GM04503 (cell line): ENCODE measurements around the gene GP9.
"Not testable (repeated sequence)": the region's sequence is repeated elsewhere in the genome, so short reads cannot be mapped to it uniquely, and the experiment has no call there.

ENCODE experiments used
- DNase-seq: peaks from one replicate; pipeline ENCODE4 v3.0.0-alpha.2; 2012; ENCODE audit warnings: low read depth

Gene GP9

DNA sequence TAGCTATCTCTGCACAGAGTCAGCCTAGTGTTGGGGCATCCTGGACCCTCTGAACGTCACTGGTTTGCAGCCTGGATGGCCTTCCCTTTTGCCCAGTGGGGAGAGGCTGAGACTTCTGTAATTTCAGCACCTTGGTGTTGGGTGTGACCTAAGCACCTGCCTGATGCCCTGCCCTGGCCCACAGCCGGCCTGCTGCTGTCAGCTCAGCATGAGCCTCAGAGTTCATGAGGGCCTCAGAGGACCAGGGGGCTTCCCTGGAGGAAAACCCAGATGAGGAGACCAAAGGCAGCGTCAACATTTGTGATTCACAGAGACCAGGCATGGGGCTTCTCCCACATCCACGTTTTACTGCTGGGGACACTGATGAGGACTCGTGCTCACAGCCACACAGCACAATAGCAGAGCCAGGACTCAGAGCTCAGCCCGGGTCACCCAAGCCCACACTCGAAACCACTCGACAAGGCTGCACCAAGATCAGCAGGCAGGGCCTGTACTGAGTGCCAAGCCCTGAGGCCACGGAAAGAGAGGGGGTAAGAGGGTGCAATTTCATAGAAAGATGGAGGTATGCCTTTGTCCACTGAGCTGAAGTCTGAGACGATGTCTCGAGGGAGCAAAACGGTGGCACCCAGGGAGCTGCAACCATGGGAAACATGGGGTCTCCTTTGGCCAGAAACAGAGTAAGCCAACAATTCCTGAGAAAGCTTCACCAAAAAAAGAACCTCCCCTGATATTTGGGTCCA is 9.9 kb upstream of the GP9 start:
- no peak for DNase-seq

DNA sequence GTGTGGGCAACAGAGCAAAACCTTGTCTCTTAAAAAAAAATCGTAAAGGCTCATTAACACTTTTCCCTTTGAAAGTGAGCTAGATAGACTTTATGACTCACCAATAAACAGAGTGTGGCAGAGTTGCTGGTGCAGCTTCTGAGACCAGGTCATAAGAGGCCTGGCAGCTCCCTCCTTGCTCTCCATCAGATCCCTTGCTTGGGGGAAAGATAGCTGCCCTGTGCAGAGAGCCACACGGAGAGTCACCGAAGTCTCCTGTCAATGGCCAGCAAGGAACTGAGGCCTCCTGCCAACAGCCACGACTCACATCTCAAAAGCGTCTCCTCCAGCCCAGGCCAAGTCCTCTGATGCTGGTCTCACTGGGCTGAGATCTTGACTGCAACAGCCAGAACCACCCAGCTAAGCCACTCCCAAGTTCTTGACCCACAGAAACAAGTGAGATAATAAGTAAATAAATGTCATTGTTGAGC is 8.7 kb upstream of the GP9 start:
- DNase-seq: no peak

GRCh38 chr3:129052675-129053074 is 7.9 kb upstream of the GP9 start:
- no peak for DNase-seq

DNA sequence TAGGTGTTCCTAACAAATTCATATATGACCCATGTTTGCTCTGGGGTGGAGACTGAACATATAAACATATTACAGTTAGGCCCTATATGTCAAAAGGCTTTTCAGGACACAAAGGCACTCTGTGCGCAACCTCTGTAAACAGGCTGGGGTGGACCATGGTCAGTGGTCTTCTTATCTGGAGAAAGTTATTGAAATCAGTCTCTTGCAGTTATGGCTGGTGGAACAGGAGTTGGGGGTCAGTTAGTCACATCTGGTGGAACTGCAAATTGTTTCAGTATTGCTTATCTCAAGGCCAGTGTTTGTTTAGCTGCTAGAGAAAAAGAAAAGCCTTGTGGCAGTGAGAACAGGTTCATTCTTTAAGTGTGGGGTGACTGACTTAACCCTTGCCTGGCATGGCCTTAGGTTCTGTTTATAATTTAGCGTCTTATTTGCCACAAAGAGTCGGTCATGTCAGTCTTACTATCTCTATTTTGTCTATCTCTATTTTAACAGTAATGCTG is 5.9 kb upstream of the GP9 start:
- DNase-seq: no peak

DNA sequence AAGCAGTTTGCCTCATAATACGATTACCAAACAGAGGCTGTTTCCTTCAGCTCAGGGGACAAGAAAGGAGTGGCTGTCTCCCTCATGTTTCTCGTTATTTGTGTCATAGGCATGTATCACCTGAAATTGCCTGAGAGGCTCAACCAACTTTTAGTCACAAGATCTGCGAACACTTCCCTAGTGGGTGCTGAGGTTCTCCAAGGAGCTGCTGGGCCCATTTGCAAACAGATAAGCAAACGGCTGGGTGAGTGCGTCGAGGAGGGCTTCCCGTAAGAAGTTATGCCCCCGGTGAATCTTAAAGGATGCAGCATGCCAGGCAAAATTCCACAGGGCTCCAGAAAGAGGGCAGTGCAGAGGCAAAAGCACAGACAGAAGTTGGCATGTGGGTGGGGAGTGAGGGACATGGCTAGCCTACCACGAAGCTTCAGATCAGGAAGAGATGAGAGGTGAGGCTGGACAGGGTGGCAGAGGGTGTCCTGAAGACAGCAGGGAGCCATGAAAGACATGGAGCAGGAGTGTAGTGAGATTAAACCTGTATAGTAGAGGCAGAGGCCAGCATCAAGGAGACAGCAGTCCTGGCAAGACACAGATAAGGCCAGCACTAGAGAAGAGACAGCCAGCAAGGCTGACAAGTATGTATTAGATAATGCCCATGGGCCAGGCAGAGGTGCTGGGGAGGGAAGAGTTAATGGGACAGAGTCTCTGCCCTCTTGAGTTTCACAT is 4.0 kb upstream of the GP9 start:
- no peak for DNase-seq

- DNase-seq: no peak
These were observed 3.3 kb upstream of the GP9 start for GRCh38 chr3:129057249-129057648.

- no peak for DNase-seq
These were observed 2.0 kb upstream of the GP9 start for GRCh38 chr3:129058441-129059200.

DNA sequence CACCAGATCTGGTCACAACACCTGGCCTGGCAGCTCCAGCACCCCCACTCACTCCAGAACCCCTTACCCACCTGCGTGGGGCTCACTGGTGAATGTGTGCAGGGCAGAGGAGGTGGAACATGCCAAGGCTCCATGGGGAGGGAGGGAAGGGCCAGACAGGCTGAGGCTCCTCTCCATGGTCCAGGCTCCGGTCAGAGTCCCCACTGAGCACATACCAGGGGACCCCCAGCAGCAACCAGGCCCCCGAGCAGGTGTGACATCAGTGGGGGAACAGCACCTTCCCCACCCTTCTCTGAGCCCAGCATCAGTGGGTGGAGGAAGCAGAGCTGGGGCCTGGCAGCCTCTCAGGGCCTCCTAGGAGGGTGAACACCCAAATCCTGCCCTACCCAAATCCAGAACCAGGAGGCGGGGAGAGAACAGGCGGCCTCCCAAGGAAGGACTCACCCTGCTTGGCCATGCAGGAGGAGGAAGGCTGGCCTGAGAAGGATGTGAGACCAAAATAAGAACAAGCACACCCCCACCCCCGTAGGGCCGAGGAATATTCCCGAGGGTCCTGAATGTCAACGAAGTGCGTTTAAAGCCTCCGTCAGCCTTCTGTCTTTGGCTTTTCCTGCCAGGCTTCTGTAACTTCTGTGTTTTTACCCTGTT is 1.1 kb upstream of the GP9 start:
- no peak for DNase-seq

GRCh38 chr3:129061023-129061887 is 676 bp downstream of the GP9 start:
- DNase-seq: no peak

- DNase-seq: no peak
These were observed 1.6 kb downstream of the GP9 start for GRCh38 chr3:129061888-129062834.

DNA sequence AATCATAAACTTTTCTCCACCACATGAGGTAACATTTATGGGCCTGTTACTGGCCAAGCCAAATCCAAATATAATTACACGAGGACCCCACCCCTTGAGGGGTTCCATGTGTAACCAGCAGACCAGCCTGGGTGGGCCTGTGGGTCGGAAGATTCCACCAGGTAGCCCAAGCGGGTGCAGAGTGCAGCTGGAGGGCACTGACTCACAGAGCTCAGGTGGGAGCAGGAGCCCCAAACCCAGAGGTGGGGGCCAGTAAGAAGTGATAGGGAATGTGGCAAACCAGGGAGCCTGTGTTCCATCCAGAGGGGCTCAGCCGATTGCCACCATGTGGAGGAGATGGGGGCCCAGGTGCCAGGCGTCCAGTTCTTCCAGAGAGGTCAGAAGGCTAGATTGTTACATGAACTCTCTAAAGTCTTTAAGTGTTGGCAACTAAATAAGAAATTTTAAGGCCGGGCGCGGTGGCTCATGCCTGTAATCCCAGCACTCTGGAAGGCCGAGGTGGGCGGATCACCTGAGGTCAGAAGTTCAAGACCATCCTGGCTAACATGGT is 2.6 kb downstream of the GP9 start:
- DNase-seq: no peak

- no peak for DNase-seq
These were observed 3.4 kb downstream of the GP9 start for GRCh38 chr3:129063841-129064482.

DNA sequence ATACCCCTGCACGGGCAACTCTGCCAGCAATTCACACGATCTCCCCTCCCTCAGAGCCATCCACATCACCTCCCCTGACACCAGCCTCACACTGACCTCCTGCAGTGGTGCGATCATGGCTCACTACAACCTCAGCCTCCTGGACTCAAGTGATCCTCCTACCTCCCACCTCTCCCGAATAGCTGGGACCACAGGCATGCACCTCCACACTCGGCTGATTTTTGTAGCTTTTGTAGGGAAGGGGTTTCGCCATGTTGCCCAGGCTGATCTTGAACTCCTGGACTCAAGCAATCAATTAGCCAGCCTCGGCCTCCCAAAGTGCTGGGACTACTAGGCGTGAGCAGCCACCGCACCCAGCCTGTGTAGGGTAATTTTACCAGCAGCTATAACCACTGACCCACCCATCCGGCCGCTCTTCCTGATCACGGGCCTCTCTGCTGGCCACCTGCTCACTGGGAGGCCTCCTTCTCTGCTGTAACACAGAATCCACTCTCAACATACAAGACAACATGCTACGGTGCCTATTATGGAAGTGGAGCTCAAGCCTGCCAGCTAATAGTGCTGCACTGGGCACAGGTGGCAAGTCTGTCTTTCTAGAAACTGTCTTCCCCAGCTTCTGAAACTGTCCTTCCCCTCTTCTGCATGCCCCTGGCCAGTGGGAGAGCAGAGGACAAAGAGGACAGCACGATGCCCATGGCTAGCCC is 4.6 kb downstream of the GP9 start:
- DNase-seq: no peak

DNA sequence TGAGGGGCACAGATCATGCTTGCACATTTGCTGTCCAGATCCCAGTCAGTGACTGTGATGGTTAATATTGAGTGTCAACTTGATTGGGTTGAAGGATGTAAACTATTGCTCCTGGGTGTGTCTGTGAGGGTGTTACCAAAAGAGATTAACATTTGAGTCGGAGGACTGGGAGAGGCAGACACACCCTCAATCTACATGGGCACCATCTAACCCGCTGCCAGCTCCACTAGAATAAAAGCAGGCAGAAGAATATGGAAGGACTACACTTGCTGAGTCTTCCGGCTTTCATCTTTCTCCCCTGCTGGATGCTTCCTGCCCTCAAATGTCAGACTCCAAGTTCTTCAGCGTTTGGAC is 5.1 kb downstream of the GP9 start:
- DNase-seq: no peak

GRCh38 chr3:129067719-129068118 is 7.1 kb downstream of the GP9 start:
- DNase-seq: not testable (repeated sequence)

DNA sequence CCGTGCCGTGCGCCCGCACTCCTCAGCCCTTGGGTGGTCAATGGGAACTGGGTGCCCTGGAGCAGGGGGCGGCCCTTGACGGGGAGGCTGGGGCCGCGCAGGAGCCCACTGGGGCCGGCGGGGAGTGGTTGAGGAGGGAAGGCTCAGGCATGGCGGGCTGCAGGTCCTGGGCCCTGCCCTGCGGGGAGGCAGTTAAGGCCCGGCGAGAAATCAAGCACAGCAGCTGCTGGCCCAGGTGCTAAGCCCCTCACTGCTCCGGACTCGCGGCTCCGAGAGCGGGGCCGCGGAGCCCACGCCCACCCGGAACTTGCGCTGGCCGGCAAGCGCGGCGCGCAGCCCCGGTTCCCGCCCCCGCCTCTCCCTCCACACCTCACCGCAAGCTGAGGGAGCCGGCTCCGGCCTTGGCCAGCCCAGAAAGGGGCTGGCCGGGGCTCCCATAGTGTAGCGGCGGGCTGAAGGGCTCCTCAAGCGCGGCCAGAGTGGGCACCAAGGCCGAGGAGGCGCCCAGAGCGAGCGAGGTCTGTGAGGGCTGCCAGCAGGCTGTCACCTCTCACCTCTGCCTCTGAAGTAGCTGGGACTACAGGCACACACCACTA is 7.8 kb downstream of the GP9 start:
- no peak for DNase-seq

DNA sequence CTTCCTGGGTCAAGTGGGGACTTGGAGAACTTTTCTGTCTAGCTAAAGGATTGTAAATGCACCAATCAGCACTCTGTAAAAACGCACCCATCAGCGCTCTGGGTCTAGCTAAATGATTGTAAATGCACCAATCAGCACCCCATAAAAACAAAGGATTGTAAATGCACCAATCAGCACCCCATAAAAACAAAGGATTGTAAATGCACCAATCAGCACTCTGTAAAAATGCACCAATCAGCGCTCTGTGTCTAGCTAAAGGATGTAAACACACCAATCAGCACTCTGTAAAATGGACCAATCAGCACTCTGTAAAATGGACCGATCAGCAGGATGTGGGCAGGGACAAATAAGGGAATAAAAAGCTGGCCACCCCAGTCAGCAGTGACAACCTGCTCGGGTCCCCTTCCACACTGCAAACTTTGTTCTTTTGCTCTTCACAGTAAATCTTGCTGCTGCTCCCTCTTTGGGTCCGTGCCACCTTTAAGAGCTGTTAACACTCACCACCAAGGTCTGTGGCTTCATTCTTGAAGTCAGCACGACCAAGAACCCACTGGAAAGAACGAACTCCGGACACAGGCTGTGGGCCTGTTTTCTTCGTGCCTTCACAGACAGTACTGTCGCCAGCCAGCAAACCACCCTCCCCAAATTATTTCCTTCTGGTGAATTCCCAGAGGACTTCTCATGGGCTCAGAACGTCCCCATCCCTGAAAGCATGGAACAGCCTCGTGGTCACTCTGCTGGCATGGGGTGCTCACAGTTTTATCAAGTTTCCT is 8.9 kb downstream of the GP9 start:
- not testable (repeated sequence) for DNase-seq
